Activated T-cell treated with anti-CD3 and anti-CD28 coated beads for 4 hours (primary cell): ENCODE measurements around the gene INSIG1.

Experiments
- DNase-seq: peaks from one replicate; pipeline ENCODE4 v3.0.0-alpha.2; 2020

INSIG1 gene

DNA sequence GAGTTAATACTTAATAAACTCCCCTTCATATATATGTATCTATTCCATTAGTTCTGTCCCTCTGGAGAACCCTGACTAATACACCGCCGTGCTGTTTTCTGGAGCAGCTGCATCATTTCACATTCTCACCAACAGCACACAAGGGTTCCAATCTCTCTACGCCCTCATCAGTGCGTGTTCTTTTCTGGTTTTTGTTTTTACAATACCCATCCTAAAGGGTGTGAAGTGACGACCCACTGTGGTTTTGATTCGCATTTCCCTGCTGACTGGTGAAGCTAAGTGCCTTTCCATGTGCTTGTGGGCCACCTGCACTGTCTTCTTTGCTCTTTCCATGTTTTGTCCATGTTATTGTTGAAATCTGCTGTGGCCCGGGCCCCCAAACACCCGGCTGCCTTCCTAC lies 11.0 kb upstream of the INSIG1 start:
- DNase-seq, result no peak

DNA sequence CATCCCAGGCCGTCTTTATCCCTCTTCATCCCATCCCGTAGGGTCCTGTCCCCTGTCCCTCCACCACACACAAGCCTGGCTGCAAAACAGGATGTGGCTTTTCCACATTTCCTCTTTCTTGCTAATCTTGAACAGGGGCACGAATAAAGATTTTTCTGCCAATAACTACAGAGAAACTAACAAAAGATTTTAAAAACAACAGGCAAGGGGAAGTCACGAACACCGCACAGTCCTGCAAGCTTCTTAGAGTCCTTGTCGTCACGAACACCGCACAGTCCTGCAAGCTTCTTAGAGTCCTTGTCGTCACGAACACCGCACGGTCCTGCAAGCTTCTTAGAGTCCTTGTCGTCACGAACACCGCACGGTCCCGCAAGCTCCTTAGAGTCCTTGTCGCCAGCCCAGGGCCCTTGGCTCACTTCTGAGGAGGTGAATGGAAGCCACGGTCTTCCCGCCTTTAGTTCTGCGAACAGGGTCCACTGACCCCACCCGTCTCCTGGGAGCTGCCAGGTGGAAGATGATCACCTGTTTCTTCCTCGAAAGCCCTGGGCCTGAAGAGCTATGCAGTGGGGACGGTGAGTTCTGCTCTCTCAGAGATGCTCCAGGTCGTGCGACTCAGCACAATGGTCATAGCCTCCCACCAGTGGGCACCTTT lies 10.3 kb upstream of the INSIG1 start:
- no peak for DNase-seq

DNA sequence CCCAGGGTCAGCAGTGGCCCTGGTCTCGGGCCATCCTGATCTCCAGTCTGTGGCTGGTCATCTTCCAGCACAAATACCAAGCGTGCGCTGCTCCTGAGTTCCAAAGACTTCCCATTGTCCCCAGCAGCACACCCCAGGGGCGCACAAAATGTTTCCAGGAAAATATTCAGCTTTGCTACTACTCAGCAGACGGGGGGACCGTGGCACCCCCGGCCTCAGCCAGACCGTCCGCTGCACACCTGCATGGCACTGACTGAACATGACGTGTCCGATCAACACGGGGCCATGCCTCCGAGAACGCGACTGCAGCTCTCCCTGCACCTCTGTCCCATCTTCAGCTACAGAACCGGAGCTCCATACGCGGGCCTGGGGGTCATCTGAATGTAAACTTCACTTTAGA lies 9.6 kb upstream of the INSIG1 start:
- no peak for DNase-seq

DNA sequence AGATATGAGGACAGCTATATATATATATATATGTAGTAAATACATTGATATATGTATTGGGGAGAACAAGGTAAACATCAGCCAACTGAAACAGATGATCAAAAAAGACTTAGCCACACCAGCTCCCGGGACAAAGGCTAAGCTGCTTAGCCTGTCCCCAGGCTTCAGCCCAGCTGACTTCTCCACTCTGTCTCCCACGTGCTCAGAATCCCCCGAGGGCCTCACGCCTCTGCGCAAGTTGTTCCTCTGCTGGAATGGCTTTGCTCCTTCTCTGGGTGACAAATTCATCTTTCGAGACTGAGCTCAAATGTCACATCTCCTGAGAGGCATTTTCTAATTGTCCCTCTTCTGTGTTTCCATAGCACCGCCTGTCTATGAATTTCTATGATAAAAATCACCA lies 8.6 kb upstream of the INSIG1 start:
- DNase-seq, result no peak

DNA sequence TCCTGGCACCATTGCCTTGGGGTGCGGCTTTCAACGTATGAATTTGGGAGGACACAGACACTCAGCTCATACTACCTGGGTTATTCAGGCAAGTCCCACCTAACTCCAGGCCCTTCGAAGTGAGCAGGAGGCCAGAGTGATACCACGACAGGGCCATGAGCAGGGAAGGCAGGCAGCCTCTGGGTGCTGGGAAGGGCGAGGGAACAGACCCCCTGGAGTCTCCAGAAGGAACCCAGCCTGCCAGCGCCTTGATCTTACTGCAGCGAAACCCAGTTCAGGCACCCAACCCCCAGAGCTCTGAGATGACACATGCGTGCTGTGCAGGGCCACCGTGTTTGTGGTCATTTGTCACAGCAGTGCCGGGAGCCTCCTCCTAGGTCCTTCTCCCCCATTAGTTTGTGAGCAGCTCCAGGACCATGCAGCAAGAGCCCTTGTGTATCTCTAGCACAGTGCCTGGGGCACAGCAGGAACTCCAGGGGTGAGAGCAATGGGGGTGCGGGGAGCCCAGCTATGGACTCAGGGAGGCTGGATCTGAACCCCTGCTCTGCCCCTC lies 7.7 kb upstream of the INSIG1 start:
- DNase-seq, result no peak

DNA sequence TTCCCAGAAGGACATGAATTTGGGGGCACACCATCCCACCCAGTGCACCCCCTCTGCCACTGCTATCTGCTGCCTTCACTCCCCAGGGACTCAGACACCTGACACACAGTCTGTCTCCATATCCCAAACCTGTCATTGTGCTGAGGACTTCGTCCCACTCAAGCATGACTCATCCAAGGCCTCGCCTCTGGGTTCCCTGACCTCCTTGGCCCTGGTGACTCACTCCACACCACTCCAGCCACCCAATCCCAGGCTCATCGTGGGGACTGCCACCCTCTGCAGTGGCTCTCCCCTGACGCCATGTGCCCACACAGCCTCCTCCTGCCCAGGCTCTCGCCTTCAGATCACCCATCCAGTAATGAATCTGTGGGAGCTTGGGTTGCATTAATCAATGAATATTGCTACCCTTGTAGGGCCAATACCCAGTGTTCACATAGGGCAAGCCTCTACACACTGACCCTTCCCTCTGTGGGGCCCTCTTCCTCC lies 6.6 kb upstream of the INSIG1 start:
- DNase-seq, result no peak

DNA sequence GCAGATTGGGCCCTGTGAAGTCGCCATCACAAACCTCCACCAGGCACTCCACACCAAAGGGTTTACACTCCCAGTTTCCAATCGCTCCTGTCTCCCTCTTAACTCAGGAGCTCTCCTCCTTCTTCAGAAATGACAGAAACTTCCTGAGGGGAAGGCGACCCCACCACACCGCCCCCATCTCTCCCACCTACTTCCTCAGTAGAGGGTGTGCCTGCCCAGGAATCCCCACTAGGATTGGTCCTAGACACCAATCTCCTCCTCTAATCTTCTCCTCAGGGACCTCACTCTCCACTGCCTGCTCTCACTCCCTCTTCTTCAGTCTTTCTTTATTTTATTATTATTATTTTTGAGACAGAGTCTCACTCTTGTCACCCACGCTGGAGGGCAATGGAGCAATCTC lies 5.9 kb upstream of the INSIG1 start:
- no peak for DNase-seq

DNA sequence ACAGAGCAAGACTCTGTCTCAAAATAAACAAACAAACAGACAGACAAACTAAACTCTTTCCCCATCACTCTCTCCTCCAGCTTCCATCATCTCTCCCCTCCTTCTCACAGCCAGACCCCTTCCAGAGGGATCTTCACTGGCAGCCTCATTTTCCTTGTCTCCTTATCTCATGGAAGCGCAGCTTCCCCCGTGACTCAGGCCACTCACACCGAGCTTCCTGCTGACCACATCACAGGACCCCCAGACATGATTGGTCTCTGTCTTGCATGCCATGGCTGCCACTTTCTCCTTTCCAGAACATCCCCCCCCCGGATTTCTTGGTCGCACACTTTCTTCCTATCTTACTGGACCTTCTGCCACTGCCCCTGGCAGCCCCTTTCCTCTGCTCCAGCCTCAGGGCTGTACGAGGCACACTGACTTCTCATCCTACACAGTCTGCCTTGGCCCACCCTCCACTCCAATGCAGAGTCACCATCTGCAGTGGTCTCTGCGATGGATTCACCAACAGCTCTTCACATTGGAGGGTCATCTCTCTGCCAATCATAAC lies 4.9 kb upstream of the INSIG1 start:
- DNase-seq, result no peak

DNA sequence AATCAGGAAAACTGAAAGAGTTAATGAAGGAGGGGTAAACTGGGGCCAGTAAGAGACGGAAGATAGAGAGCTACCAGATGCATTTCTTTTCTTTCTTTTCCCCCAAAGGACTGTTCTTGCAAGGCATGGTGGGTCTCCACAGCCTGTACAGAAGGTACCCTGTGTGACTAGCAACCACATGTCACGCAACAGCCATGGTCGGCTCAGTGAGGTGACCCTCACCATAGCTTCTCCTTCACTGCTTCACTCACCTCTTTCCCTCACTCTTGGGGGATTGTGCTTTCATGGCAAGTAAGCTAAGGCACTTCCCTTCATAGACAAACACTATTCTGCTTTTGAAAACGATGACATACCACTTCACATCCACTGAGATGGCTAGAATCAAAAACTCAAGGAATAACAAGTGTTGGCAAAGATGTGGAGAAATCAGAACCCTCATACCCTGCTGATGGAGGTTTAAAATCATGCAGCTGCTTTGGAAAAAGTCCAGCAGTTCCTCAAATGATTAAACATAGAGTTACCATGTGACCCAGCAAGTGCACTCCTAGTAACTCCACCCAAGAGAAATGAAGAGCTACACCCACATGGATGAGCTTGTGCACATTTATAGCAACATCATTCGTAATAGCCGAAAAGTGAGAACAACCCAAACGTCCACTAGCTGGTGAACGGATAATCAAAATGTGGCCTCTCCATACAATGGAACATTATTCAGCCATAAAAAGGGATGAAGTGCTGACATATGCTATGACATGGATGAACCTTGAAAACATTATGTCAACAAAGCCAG lies 3.8 kb upstream of the INSIG1 start:
- DNase-seq, result no peak

DNA sequence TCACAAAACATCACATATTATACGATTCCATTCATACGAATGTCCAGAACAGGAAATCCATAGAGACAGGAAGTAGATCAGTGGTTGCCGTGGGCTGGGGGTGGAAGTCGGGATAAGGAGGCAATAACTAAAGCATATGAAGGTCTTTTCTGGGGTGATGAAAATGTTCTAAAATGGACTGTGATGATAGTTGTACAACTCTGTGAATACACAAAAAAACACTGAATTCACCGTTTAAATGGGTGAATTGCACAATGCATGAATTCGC lies 3.2 kb upstream of the INSIG1 start:
- no peak for DNase-seq

DNA sequence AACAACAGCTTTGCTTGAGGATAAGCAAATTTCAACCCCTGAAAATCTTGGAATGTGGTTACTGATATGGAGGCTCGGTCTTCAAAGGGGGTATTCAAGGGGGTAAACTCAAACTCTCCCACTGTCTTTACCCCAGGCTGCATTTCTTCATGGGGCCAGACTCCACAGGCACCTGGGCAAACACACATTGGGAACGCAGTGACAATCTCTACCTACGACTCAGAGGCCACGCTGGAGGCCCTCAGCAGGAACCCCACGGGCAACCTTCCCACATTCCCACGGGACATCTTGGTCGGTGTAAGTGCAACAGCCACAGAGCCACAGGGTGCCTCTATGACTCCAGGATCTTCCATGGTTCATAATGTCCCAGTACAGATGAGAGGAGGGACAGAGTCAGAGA lies 2.2 kb upstream of the INSIG1 start:
- DNase-seq, result no peak

DNA sequence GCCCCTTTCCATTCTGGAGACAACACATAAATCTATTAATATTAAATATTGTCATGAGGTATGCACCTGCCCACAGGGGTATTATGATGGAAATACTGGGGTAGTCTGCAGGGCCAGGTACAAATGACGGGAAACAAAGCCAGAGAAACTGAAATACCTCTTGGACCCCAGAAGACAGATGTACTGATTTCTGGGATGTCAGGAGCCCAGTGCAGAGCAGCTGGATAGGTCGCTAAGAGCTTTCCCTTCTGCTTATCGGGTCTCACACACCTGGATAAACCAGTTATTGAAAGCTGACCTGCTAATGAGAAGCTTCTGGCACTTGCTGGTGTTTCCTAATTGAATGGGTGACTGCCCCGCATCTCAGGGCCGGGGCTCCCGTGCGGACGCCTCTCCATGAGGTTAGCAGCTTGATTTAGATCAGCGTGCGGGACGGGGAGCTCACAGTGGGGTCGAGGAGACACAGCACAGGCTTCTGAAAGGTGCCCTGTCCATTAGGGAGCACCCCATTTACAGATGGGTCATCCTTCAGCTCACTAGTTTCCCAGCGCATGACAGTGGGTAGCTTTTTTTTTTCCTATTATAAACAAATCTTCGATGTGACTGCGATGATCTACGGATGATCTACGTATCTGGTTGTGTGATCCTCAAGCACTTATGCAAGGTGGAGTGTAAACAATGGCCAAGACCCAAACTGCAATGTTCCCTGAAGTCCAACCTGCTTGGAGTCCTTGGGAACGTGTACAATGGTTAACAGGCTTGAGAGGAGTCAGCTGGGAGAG lies 1.5 kb upstream of the INSIG1 start:
- no peak for DNase-seq

DNA sequence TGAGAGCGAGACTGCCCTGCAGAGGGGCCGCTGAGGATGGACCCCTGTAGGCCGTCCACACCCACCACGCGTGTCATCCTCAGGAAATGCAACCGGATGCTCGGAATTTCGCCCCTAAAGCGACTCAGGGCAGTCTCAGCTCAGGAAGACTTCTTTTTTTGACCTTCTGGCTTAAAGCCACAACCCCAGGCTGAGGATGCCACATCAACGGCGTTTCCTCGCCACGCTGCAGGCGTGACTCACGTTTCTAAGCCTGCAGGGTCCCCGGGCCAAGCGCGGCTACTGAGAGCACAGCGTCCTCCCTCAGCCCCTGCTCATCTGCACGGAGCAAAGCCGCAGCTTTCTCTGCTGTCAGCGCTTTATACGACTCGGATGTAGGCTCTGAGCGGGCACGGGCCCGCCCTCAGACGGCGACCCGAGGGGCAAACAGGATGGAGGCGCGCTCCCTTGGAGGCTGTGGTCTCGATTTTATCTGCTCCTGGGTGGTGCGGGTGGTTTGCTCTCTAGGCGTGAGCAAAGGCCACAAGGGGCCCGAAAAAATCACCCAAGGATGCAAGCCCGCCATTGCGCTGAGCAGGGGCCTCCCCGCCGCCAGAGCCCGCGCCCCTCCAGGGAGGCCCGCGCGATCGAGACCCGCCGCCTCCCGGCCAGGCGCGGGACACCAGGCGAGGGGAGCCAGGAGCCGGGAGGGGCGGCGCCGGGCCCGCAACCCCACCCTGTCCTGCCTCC lies 726 bp upstream of the INSIG1 start:
- peak; percentile 76 for DNase-seq

DNA sequence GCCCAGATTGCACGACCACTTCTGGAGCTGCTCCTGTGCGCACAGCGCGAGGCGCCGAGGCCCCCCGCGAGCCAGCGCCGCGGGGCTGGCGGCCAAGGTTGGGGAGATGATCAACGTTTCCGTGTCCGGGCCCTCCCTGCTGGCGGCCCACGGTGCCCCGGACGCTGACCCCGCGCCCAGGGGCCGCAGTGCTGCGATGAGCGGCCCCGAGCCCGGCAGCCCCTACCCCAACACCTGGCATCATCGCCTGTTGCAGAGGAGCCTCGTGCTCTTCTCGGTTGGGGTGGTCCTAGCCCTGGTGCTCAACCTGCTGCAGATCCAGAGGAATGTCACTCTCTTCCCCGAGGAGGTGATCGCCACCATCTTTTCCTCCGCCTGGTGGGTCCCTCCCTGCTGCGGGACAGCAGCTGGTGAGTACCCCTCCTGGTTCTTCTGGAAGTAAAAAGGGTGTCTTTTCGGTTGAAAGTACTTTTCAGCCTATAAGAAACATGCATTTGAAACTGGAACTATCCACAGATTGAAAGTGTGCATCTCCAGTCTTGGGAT lies 683 bp downstream of the INSIG1 start:
- DNase-seq, result no peak

DNA sequence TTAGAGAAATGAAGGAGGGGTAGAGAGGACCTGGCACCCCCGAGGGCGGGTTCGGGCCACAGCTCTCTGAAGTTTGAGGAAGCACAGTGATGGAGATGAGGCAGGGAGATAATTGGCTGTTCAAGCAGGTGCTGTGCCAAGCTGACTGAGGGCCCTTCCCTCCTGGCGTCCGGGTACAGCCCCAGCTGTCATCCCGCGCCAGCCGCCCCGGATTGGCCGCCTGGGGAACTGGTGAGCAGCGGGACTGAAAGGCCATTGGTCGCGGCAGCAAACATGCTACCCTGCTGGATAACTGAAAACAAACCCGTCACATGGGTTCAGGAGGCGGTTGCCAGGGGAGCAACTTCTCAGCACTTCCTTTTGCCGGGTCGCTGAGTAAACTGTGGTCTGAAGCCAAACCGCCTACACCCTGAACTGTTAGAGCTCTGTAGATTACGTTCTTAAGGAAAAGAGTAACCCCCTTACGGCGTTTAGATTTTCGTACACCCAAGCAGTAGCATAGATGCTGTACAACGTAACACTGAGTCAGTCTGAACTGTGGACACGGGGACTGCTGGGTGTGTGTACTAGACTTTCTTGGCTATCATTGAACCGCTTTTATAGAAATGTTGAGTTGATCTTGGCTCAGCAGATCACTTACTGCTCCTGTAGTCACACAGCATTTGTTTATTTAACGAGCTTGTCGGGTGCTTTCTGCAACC lies 1.3 kb downstream of the INSIG1 start:
- peak; percentile 87 for DNase-seq

DNA sequence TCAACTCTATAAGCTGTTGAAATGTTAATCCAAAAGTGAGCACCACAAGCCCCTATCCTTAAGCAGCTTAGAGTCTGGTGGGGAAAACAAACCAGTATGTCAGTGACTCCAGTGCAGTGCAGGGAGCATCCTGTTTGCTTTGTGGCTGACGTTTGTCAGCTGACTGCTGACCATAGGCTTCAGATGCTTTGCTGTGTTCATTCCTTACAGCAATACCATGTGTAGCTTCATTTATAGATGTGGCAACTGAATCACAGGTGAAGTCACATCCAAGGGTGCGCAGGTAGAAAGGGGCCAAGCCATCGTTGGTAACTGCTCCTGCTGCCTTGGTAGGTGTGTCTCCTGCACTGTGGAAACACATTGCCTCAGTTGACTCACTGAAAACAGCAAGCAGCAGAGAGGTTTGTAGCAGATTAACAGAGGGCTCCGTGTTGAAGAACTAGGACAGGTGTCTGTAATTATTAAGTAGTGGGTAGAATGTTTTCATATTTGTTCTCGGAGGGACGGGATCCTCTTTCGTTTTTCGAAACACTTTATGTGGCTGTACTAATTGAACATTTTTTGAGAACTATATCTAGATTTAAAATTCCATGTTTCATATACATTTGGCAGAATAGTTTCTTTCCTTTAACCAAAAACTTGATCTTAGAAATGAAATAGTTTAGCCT lies 2.0 kb downstream of the INSIG1 start:
- DNase-seq, result no peak

DNA sequence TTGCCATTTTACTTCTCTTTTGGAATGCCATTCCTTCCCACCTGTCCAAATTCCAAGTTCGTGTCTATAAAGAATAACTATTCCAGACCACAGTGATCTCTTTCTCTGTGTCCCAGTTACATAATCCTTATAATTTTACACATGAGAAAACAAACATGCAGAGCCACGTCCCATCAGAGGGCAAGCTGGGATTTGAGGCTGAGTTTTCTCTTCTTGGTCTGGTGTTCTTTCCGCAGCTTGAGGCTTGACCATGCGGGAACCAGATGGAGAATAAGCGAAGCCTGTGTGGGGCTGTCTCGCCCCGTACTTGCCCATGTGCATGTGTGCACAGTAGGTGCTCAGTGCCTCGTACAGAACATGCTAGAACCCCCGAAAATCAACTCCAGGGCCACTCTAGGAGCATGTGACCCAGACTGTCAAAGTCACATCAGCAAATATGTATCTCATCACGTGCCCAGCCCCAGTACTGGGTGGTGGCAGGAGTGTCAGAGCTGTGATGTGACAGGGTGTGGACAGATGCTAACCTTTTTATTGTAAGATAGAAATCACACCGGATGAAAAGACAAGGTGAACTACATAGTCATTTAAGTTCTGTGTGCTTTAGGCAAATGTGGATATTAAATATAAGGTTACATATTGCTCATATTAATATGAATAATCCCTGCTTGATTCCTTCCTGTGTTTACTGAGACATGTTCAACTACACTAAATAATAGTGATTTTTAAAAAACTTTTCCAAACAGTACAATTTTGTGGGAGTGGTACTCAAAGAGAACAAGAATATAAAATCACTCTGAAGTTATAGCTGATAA lies 3.2 kb downstream of the INSIG1 start:
- no peak for DNase-seq

DNA sequence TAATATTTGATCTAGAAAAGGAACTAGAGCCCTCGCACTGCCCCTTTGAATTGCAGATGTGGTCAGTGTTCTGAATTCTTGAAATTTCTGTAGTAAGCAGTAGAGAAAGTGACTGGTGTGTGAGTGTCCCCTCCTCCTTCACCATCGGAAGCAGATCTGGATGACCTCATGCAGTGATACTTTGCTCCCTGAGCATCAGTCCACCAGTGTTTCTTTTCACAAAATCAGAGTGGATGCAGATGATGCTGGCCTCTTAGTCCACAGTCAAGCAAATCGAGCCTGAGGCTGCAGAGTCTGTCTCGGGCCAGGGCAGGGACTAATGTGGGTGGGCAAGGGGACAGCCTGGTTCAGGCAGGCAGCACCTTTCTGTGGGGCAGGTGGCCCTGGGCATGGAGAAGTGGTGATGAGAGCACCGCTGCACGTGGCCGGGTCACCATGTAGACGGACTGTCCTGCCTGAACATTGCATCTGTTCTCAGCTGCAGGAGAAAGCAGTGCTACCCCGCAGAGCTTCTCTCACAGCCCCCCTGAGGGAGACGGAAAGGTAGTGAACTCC lies 5.4 kb downstream of the INSIG1 start:
- DNase-seq, result no peak

DNA sequence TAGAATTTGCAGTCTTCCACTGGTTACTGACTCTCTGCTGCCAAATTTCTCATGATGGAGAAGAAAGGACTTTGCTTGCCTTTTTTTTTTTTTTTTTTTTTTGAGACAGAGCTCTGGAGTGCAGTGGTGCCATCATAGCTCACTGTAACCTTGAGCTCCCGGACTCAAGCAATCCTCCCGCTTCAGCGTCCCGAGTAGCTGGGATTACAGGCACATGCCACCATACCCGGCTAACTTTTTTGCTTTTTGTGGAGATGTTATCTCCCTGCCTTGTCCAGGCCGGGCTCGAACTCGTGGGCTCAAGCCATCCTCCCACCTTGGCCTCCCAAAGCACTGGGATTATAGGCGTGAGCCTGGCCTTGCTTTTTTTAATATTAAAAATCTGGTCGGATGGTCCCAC lies 6.2 kb downstream of the INSIG1 start:
- no peak for DNase-seq
